Measurements from ENCODE around the gene KCNA3.

Gene KCNA3

GRCh38 chr1:110674337-110675059 is at the start of gene KCNA3:
Gene KCNA3, minus strand, starts transcription at chr1:110674940. Its CDS starts 131 bp downstream, at chr1:110674809.
- peak; percentile 42 for ATAC-seq
- peak; percentile 69 for DNase-seq

GRCh38 chr1:110722807-110723206 is 48.1 kb upstream of the KCNA3 start:
- ATAC-seq = no peak
- DNase-seq = no peak

GRCh38 chr1:110719908-110720307 is 45.2 kb upstream of the KCNA3 start:
- DNase-seq = no peak

DNA sequence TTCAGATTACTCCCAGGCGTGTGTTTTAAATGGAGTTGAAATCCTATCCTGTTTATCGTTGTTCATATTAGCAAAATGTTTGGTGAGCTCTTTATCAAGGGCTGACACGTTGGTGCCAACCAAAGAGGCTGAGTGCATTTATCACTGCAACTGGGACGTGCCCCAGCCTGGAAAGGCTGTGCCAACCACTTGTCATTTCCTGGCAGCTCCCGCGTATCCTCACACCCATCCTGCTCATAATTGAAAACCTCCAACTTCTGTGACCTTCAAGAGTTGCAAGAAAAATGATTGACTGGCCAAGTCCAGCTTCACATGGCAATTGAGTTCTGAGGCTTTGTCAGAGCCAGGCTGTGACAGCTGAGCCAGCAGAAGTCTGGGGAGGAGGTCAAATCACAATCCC is 43.7 kb upstream of the KCNA3 start:
- DNase-seq (no peak), ATAC-seq (no peak)

More at GRCh38 chr1:110719908-110720307, 45.2 kb upstream of the KCNA3 start:
- no peak for ATAC-seq

- DNase-seq (no peak), ATAC-seq (no peak)
Measured at GRCh38 chr1:110717179-110717578, 42.4 kb upstream of the KCNA3 start.

DNA sequence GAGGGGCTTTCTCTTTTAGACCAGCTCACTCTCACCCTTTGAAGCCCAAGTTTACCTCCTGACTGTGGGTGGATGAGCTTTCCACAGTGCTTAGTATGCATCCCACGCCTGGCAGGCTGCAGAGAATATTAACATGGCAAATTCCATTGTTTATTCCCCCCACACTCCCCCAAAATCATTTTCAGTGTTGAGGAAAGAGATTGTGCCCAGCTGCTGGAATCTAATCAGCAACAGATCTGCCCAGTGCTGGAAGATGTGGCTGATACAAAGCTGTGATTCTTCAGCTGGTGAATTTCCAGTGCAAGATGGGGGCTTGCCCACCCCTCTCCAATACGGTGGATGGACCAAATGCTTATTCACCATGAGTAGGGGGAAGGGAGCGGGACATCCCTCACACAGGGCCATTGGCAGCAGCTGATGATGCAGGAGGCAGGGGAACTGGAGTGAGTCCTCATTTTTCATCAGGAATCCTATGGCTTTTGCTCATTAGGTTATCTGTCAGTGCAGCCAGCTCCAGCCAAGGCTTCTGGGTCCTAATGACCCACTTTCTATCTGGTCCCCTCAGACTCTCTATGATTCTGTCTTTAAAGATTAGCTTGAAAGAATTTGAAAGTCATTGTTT is 39.7 kb upstream of the KCNA3 start:
- no peak for DNase-seq
- ATAC-seq = no peak

- no peak for DNase-seq
- ATAC-seq = no peak
Measured at GRCh38 chr1:110713221-110713620, 38.5 kb upstream of the KCNA3 start.

- DNase-seq (no peak), ATAC-seq (no peak)
Measured at GRCh38 chr1:110710314-110710713, 35.6 kb upstream of the KCNA3 start.

DNA sequence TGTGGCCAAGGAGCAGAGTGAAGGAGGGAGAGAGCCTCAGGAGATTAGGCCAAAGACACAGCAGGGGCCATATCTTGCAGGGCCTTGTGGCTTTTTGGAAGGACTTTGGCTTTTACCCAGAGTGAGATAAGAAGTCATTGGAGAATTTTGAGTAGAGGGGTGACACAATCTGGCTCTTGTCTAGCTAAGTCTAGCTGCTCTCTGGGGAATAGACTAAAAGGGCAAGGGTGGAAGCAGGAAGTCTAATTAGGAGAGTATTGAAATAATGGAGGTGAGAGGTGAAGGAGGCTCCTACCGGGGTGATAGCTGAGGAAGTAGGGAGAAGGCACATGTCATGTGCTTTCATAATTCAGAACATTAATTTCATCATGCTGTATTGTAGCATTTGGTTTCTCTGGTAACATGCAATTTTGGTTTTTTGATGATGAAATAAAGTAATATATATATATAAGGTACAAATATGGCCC is 34.3 kb upstream of the KCNA3 start:
- no peak for ATAC-seq

GRCh38 chr1:110707232-110707631 is 32.5 kb upstream of the KCNA3 start:
- ATAC-seq (no peak), DNase-seq (no peak)

More for the DNA sequence above, 34.3 kb upstream of the KCNA3 start:
- DNase-seq = no peak

GRCh38 chr1:110706621-110707020 is 31.9 kb upstream of the KCNA3 start:
- DNase-seq (no peak), ATAC-seq (no peak)

DNA sequence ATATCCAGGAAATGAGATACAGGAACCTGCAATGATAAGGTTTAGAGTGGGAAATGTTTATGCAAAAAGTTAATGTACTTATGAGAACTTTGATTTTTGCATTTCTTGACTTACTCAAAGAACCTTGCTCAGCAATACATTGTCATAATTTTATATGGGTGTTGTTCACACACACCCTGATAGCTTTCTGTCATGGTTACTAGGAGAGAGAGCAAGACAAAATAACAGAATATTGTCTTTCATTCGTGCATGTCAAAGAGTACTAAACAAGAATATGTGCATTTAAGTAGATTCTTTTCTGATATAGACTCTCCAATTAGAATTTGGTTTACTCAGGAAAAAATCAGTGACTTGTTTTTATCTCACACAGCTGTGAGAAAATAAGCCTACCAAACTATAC is 27.5 kb upstream of the KCNA3 start:
- DNase-seq (no peak), ATAC-seq (no peak)

GRCh38 chr1:110700767-110701166 is 26.0 kb upstream of the KCNA3 start:
- DNase-seq = no peak

DNA sequence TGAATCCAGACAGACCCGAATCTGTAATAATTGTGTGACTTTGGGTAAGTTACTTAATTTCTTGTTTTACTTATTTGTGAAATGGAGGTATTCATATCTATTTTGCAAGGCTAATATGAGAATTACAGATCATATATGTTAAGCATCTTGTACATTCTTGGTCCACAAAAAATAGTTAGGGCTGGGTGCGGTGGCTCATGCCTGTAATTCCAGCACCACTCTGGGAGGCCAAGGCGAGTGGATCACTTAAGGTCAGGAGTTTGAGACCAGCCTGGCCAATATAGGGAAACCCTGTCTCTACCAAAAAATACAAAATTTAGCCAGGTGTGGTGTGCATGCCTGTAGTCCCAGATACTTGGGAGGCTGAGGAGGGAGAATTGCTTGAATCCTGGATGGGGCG is 22.9 kb upstream of the KCNA3 start:
- ATAC-seq = no peak
- no peak for DNase-seq

More at GRCh38 chr1:110700767-110701166, 26.0 kb upstream of the KCNA3 start:
- no peak for ATAC-seq

- ATAC-seq (no peak), DNase-seq (no peak)
Measured at GRCh38 chr1:110696818-110697217, 22.1 kb upstream of the KCNA3 start.

DNA sequence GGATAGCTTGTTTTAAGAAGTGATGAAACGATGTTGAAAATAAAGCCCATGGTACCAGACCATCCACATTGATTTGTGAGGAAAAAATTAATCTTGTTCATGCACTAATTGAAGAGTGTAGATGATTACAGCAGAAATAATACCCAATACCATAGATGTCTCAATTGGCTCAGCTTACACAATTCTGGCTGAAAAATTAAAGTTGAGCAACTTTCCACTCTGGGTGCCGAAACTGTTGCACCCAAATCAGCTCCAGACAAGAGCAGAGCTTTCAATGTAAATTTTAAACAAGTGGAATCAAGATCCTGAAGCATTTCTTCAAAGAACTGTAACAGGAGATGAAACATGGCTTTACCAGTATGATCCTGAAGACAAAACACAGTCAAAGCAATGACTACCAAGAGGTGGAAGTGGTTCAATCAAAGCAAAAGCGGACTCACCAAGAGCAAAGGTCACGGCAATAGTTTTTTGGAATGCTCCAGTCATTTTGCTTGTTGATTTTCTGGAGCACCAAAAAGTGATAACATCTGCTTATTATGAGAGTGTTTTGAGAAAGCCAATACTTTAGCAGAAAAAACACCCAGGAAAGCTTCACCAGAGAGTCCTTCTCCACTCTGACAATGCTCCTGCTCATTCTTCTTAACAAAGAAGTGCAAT is 16.1 kb upstream of the KCNA3 start:
- DNase-seq = no peak
- no peak for ATAC-seq

DNA sequence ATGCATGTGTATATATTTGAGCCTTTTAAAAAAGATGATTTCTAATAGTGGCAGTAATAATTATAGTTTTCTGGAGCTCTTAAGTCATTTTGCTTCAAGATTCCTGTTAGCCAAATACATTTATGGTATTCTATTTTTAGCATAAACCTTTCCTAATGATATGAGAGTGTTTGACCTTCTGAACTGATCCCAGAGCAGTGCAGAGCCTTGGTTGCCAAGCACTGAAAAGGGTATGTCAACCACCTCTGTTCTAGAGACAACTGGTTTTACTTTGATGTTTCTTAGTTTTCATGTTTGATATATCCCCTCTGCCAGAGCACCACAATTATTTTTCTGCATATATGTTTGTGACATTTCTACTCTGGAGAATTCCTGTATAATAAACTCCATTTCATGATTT is 15.1 kb upstream of the KCNA3 start:
- ATAC-seq = no peak

DNA sequence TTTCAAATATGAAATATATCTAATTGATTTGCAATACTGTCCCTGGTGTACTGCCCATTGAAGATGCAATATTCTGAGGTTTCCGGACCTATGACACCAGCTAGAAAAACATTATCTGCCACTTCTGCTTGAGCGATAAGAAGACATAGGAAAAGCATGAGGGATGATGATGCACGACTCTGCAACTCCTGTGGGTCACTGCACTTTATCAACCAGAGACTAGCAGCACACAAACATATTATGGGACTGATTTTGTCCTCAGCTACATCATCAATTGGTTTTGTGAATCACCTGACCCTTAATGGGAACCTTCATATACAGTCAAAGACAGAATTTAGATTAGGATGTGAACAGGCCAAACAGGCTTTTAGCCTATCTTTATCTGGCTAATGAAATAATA is 13.8 kb upstream of the KCNA3 start:
- no peak for DNase-seq
- ATAC-seq = no peak

More for the DNA sequence above, 15.1 kb upstream of the KCNA3 start:
- DNase-seq = no peak

GRCh38 chr1:110687250-110687649 is 12.5 kb upstream of the KCNA3 start:
- DNase-seq (no peak), ATAC-seq (no peak)

DNA sequence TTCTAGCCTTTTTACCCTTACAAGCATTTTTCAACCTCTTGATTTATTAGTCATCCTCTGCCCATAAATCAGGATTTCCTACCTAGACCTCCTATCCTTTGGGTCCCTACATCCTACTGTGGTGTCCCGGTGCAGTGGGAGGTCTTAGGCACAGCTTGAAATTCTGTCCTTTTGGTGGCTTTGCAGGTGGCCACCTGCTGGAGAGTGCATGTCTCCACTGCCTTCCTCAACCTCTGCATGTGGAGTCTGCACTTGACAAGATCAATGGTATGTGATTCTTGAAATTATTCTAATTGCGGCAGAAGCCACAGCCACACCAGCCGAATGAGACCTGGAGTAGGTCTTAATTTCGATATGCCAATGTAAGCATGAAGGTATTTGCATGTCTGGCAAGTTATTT is 11.4 kb upstream of the KCNA3 start:
- ATAC-seq (no peak), DNase-seq (no peak)

DNA sequence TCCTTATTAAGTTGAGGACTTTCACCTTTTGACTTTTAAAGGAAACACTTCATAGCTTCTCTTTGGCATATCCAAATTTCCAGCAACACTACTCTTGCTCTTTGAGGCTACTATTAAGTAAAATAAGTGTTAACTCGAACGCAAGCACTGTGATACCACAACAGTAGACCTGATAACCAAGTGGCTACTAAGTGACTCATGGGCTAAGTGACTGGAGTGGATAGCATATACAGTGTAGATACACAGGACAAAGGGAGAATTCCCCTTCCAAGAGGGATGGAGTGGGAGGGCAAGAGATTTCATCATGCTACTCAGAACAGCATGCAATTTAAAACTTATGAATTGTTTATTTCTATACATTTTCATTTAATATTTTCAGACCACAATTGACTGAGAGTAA is 9.8 kb upstream of the KCNA3 start:
- ATAC-seq (peak; percentile 68), DNase-seq (no peak)

GRCh38 chr1:110682898-110683297 is 8.2 kb upstream of the KCNA3 start:
- ATAC-seq = no peak

GRCh38 chr1:110680036-110680735 is 5.4 kb upstream of the KCNA3 start:
- ATAC-seq = no peak

More at GRCh38 chr1:110682898-110683297, 8.2 kb upstream of the KCNA3 start:
- DNase-seq = no peak

More at GRCh38 chr1:110680036-110680735, 5.4 kb upstream of the KCNA3 start:
- no peak for DNase-seq

Data from stimulated activated naive CD8-positive, alpha-beta T cell treated with anti-CD3 and anti-CD28 coated beads, Interleukin-15, Interleukin-2, amounts not matched to agents 100 U/mL and 50 U/mL, for 24 hours (primary cell).